ENCODE measurements around the gene FBXL3.

DNA sequence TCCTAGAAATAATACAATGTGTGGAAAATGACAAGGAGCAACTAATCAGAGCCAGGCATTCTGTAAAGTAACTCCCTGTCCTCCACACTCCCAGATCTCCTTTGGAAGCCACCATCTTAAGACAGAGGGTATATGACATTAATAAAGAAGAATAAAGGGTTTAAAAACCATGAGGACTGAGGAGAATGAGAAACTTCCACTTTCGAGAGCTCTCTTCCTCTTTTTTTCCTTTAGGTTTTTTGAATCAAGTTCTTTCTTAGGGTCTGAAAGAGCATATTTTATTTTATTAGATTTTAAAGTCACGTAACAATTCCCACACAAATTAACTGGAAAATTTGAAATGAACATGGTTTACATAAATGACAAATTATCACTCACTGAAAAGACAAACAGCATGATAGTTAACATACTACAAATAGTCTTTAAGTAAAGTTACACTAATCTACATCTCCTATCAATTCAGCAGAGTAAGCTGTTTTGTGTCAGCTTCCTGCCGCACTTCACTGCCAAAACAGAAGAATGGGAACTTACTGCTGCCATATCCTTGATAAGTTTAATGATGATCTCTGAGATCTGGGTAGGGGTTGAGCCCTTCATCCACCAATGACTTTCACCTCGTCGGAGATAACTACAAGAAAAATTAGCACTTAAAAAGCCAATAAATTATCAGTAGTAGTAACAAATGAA lies 38.6 kb upstream of the FBXL3 start:
- TF ChIP-seq CTCF (IDR thresholded peaks at IDR 0.05; ENCODE audit: insufficient read depth, low read length) (no peak), POLR2AphosphoS5 (IDR thresholded peaks at IDR 0.05; ENCODE audit: low read depth) (no peak), GABPA (IDR thresholded peaks at IDR 0.05; ENCODE audit: low read depth) (no peak)
- TF ChIP-seq, protein P1, sequence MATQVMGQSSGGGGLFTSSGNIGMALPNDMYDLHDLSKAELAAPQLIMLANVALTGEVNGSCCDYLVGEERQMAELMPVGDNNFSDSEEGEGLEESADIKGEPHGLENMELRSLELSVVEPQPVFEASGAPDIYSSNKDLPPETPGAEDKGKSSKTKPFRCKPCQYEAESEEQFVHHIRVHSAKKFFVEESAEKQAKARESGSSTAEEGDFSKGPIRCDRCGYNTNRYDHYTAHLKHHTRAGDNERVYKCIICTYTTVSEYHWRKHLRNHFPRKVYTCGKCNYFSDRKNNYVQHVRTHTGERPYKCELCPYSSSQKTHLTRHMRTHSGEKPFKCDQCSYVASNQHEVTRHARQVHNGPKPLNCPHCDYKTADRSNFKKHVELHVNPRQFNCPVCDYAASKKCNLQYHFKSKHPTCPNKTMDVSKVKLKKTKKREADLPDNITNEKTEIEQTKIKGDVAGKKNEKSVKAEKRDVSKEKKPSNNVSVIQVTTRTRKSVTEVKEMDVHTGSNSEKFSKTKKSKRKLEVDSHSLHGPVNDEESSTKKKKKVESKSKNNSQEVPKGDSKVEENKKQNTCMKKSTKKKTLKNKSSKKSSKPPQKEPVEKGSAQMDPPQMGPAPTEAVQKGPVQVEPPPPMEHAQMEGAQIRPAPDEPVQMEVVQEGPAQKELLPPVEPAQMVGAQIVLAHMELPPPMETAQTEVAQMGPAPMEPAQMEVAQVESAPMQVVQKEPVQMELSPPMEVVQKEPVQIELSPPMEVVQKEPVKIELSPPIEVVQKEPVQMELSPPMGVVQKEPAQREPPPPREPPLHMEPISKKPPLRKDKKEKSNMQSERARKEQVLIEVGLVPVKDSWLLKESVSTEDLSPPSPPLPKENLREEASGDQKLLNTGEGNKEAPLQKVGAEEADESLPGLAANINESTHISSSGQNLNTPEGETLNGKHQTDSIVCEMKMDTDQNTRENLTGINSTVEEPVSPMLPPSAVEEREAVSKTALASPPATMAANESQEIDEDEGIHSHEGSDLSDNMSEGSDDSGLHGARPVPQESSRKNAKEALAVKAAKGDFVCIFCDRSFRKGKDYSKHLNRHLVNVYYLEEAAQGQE (IDR thresholded peaks at IDR 0.05; ENCODE audit: insufficient replicate concordance, low read depth), result no peak
